ENCODE measurements around the gene TSPAN17.

GRCh38 chr5:176693477-176693851 lies 46.2 kb downstream of the TSPAN17 start:
- TF ChIP-seq CTCF (conservative IDR thresholded peaks at IDR 0.05 in 1 of 2, IDR thresholded peaks at IDR 0.05 in 1 of 2; ENCODE audit: low read depth in 1 of 2, low read length in 2 of 2) (no peak), EZH2 (IDR thresholded peaks at IDR 0.05; ENCODE audit: low read length, missing control alignments) (no peak)

Measured in fibroblast of lung (primary cell).